Motor neuron (in vitro differentiated cells): ENCODE results near the gene C16orf92. TPM values are rescaled to one million over a fixed set of nuclear protein-coding genes. Genes with fewer than 3 reads are reported as not detected.

ENCODE experiments used
- ATAC-seq, 8 experiments: fragments of 200-7000 bp; cut with Tn5 transposase; replicated peaks in 6 of 8; 2 replicates each; pipeline ENCODE4 v1.8.0; 2021; ENCODE audit warnings: mild to moderate bottlenecking in 8 of 8, moderate library complexity in 8 of 8
- H3K27ac ChIP-seq, 2 donors: fragments of 250-450 bp; sonication (Bioruptor Pico); 2 replicates each; pipeline ENCODE4 v1.9.0; 2021; ENCODE audit warnings: antibody characterized with exemption in 2 of 2, mild to moderate bottlenecking in 2 of 2, moderate library complexity in 1 of 2
- H3K4me1 ChIP-seq, 2 donors: fragments of 250-450 bp; sonication (Bioruptor Pico); replicated peaks in 1 of 2; 2 replicates each; pipeline ENCODE4 v1.6.1; 2021; ENCODE audit warnings: antibody characterized with exemption in 2 of 2, mild to moderate bottlenecking in 2 of 2, moderate library complexity in 1 of 2
- H3K4me3 ChIP-seq, 5 donors: fragments of 250-450 bp; sonication (Bioruptor Pico); 2 replicates each; pipeline ENCODE4 v1.9.0; 2021; ENCODE audit warnings: antibody characterized with exemption in 5 of 5, mild to moderate bottlenecking in 5 of 5, moderate library complexity in 4 of 5
- WGBS, 10 experiments: fragments of 450-650 bp; shearing (Covaris generic); methylation state at CpG; one replicate each; pipeline ENCODE4 v1.0.0; 2022; 5-methylcytosine and 5-hydroxymethylcytosine counted together
- in situ Hi-C, 9 experiments: fragments of 400-800 bp; cut with MboI; loops; one replicate each; pipeline ENCODE4 v1.15.0; 2021; ENCODE audit warnings: low sequenced_read_pairs in 9 of 9, low pct_unique_long_range_greater_than_20kb in 2 of 9; ENCODE audit not compliant: unreplicated experiment in 9 of 9
- total RNA-seq, 8 experiments: library from RNA; unstranded; fragments of 300-600 nt; gene quantifications; 2 replicates each; pipeline versions ENCODE4 v1.2.3 to v1.2.4, GENCODE V29; 2022

C16orf92 gene
- total RNA-seq, 8 experiments from 2014 or later, result 0.43 to 0.90 (median 0.52) TPM; not detected in 3

GRCh38 chr16:30003670-30004423, 19.2 kb upstream of the C16orf92 start:
- WGBS, 10 experiments, result 92 to 100% (median 100%) methylated on average over 1 to 6 of the region's 17 CpGs; no CpG with 5 or more reads in 5 of the 10 experiments
- no peak overlapping the region for H3K4me3 ChIP-seq
- H3K27ac ChIP-seq, result no peak overlapping the region
- no peaks in the 10 kb centered on the region for H3K4me1 ChIP-seq
- peak in 1 of 8 experiments; percentile 16 for ATAC-seq
- in situ Hi-C loops, result loop anchor here in 4 of 9 experiments (25.0 kb wide), 2 partner anchors 167 to 192 kb away; partner anchors contain the start of genes MAZ (in 3 of the 4), MVP (in 3 of the 4), PAGR1 (in 3 of the 4) and PRRT2 (in 3 of the 4)

GRCh38 chr16:30004424-30004776, 18.6 kb upstream of the C16orf92 start:
- ATAC-seq, result peak in 3 of 8 experiments; percentile 7 to 14 (median 12)

GRCh38 chr16:30004811-30005242, 18.2 kb upstream of the C16orf92 start:
- in situ Hi-C loops, result loop anchor here in 4 of 9 experiments (25.0 kb wide), 2 partner anchors 168 to 193 kb away; partner anchors contain the start of genes MAZ (in 3 of the 4), MVP (in 3 of the 4), PAGR1 (in 3 of the 4) and PRRT2 (in 3 of the 4)
- no peak overlapping the region for H3K27ac ChIP-seq
- peaks cover 5 to 8% of the 10 kb centered on the region in 2 donors for H3K4me1 ChIP-seq
- H3K4me3 ChIP-seq, result no peak overlapping the region
- peak in 3 of 8 experiments; percentile 4 to 6 (median 6) for ATAC-seq
- 78 to 100% (median 100%) methylated on average over 1 to 5 of the region's 11 CpGs; no CpG with 5 or more reads in 7 of the 10 experiments for WGBS, 10 experiments

More at GRCh38 chr16:30004424-30004776, 18.6 kb upstream of the C16orf92 start:
- Histone ChIP-seq H3K4me3 (no peak overlapping the region), H3K27ac (no peak overlapping the region), H3K4me1 (peaks cover 2 to 3% of the 10 kb centered on the region in 2 donors)
- in situ Hi-C loops, result loop anchor here in 4 of 9 experiments (25.0 kb wide), 2 partner anchors 167 to 192 kb away; partner anchors contain the start of genes MAZ (in 3 of the 4), MVP (in 3 of the 4), PAGR1 (in 3 of the 4) and PRRT2 (in 3 of the 4)
- WGBS, 10 experiments, result 67 to 96% (median 77%) methylated on average over 1 to 8 of the region's 19 CpGs; no CpG with 5 or more reads in 6 of the 10 experiments

- no peak overlapping the region for H3K4me3 ChIP-seq
- H3K4me1 ChIP-seq, result peaks cover 11 to 13% of the 10 kb centered on the region in 2 donors
- 40 to 93% methylated on average over 1 to 3 of the region's 35 CpGs; no CpG with 5 or more reads in 8 of the 10 experiments for WGBS, 10 experiments
- peak; percentile 44 to 74 (median 51) for ATAC-seq
- no peak overlapping the region for H3K27ac ChIP-seq
- in situ Hi-C loops, result loop anchor here in 4 of 9 experiments (25.0 kb wide), 2 partner anchors 168 to 193 kb away; partner anchors contain the start of genes MAZ (in 3 of the 4), MVP (in 3 of the 4), PAGR1 (in 3 of the 4) and PRRT2 (in 3 of the 4)
Measured at GRCh38 chr16:30005341-30006094, 17.5 kb upstream of the C16orf92 start.

- no peak overlapping the region for H3K27ac ChIP-seq
- H3K4me3 ChIP-seq, result no peak overlapping the region
- peaks cover 12 to 13% of the 10 kb centered on the region in 2 donors for H3K4me1 ChIP-seq
- in situ Hi-C loops, result loop anchor here in 4 of 9 experiments (25.0 kb wide), 2 partner anchors 169 to 194 kb away; partner anchors contain the start of genes MAZ (in 3 of the 4), MVP (in 3 of the 4), PAGR1 (in 3 of the 4) and PRRT2 (in 3 of the 4)
- 94 to 100% methylated on average over 2 to 6 of the region's 18 CpGs; no CpG with 5 or more reads in 8 of the 10 experiments for WGBS, 10 experiments
- no peak for ATAC-seq
Measured at GRCh38 chr16:30006095-30006473, 16.9 kb upstream of the C16orf92 start.

GRCh38 chr16:30006659-30007377, 16.2 kb upstream of the C16orf92 start:
- Histone ChIP-seq H3K4me3 (no peak overlapping the region), H3K27ac (no peak overlapping the region), H3K4me1 (peaks cover 13 to 17% of the 10 kb centered on the region in 2 donors)
- WGBS, 10 experiments, result 98% methylated on average over 6 of the region's 34 CpGs; no CpG with 5 or more reads in 9 of the 10 experiments
- ATAC-seq, result no peak
- in situ Hi-C loops, result loop anchor here in 4 of 9 experiments (25.0 kb wide), 2 partner anchors 170 to 195 kb away; partner anchors contain the start of genes MAZ (in 3 of the 4), MVP (in 3 of the 4), PAGR1 (in 3 of the 4) and PRRT2 (in 3 of the 4)

GRCh38 chr16:30007378-30007895, 15.6 kb upstream of the C16orf92 start:
- in situ Hi-C loops, result loop anchor here in 4 of 9 experiments (25.0 kb wide), 2 partner anchors 170 to 195 kb away; partner anchors contain the start of genes MAZ (in 3 of the 4), MVP (in 3 of the 4), PAGR1 (in 3 of the 4) and PRRT2 (in 3 of the 4)
- Histone ChIP-seq H3K27ac (no peak overlapping the region), H3K4me3 (no peak overlapping the region), H3K4me1 (peaks cover 13 to 17% of the 10 kb centered on the region in 2 donors)
- ATAC-seq, result no peak
- 67 to 100% (median 74%) methylated on average over 1 to 6 of the region's 11 CpGs; no CpG with 5 or more reads in 6 of the 10 experiments for WGBS, 10 experiments

- ATAC-seq, result no peak
- 0 to 100% (median 60%) methylated on average over 1 to 9 of the region's 26 CpGs; no CpG with 5 or more reads in 3 of the 10 experiments for whole genome bisulfite sequencing, 10 experiments
- in situ Hi-C loops, result loop anchor here in 4 of 9 experiments (25.0 kb wide), 2 partner anchors 172 to 197 kb away; partner anchors contain the start of genes MAZ (in 3 of the 4), MVP (in 3 of the 4), PAGR1 (in 3 of the 4) and PRRT2 (in 3 of the 4)
- Histone ChIP-seq H3K27ac (no peak overlapping the region), H3K4me1 (peaks cover 13 to 17% of the 10 kb centered on the region in 2 donors), H3K4me3 (no peak overlapping the region)
Measured at GRCh38 chr16:30009085-30009862, 13.7 kb upstream of the C16orf92 start.

- Histone ChIP-seq H3K4me3 (peak overlapping the region; percentile 37 to 60 (median 45)), H3K27ac (peak overlapping the region in 1 of 2 donors; percentile 35), H3K4me1 (peaks cover 13 to 17% of the 10 kb centered on the region in 2 donors)
- WGBS, 10 experiments, result 0% methylated on average over 2 of the region's 34 CpGs; no CpG with 5 or more reads in 9 of the 10 experiments
- peak; percentile 3 to 35 (median 21) for ATAC-seq
- in situ Hi-C loops, result loop anchor here in 4 of 9 experiments (25.0 kb wide), 2 partner anchors 173 to 198 kb away; partner anchors contain the start of genes MAZ (in 3 of the 4), MVP (in 3 of the 4), PAGR1 (in 3 of the 4) and PRRT2 (in 3 of the 4)
Measured at GRCh38 chr16:30009990-30010843, 12.8 kb upstream of the C16orf92 start.
